D721Med (cell line): ENCODE data around the gene CAB39L.

Experiments
- DNase-seq: peaks from one replicate; pipeline ENCODE4 v3.0.0; 2011; ENCODE audit warnings: low spot score; ENCODE audit not compliant: insufficient read length
- FAIRE-seq: peaks from 2 replicates; lab custom pipeline; 2011; peaks lifted over from hg19 to GRCh38; lab: Jason Lieb, UNC
- TF ChIP-seq, protein P1 (sequence below): IDR thresholded peaks from 2 replicates; pipeline ENCODE4 v1.5.1; 2012; ENCODE audit warnings: mild to moderate bottlenecking, control low read depth; ENCODE audit not compliant: insufficient read depth; ENCODE audit errors: missing control alignments

Gene CAB39L

DNA sequence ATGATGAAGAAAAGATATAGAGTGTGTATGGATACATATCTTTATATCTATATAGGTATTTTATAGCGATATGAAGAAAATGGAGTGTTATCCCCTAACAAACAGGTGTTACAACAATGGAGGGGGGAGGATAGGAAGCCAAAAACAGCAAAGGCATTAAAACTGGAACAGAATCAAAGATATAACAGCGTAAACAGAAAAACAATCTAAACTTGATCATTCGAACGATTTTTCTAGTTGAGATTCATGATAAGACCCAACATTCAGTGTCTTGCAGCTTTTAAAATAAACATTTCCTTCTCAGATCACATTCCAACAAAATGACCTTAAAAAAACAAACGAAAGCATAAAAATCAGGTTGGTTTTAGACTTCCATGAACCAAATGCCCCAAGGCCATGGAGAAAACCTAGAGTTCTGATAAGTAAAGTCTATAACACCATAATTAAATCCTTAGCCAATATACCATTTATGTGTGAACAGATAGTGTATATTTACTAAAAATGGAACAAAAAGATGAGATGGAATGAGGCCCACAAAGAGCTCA lies 55.7 kb downstream of the CAB39L start:
- DNase-seq = no peak
- TF ChIP-seq, protein P1, sequence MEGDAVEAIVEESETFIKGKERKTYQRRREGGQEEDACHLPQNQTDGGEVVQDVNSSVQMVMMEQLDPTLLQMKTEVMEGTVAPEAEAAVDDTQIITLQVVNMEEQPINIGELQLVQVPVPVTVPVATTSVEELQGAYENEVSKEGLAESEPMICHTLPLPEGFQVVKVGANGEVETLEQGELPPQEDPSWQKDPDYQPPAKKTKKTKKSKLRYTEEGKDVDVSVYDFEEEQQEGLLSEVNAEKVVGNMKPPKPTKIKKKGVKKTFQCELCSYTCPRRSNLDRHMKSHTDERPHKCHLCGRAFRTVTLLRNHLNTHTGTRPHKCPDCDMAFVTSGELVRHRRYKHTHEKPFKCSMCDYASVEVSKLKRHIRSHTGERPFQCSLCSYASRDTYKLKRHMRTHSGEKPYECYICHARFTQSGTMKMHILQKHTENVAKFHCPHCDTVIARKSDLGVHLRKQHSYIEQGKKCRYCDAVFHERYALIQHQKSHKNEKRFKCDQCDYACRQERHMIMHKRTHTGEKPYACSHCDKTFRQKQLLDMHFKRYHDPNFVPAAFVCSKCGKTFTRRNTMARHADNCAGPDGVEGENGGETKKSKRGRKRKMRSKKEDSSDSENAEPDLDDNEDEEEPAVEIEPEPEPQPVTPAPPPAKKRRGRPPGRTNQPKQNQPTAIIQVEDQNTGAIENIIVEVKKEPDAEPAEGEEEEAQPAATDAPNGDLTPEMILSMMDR = no peak
- no peak for FAIRE-seq

DNA sequence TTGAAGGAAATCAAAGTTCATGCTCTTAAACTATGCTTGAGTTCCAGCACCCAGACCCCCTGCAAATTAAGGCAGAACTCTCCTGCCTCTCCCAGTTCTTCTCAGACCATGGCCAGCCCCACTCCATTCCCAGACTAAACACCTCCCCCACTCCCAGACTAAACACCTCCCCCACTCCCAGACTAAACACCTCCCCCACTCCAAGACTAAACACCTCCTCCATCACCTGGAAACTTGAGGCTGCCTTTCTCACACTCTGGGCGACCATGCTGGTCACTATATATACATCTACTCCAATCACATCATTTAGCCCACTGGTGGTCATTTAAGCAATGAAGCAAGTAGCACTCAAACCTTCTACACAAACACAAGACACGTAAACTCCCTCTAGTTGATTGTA lies 57.2 kb downstream of the CAB39L start:
- no peak for DNase-seq
- no peak for FAIRE-seq

DNA sequence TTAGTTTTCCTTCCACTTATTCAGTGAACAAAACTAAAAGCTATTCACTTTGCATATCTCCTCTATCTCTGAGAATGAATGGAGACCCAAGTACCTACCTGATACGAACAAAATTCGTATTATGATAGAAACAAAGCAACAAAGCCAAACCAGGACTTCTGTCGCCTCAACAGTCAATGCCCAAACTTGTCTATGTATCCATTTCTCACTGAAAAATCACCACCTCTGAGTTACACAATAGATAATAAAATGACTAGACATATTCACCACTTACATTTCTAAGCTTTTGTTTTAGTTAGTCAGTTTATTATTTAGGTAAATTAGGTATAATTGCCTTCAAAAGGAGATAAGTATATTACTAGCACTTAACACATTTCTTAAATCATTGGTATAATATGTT lies 67.7 kb downstream of the CAB39L start:
- TF ChIP-seq, protein P1 = no peak
- DNase-seq (no peak), FAIRE-seq (no peak)

More for the DNA sequence above, 57.2 kb downstream of the CAB39L start:
- TF ChIP-seq, protein P1 = no peak

DNA sequence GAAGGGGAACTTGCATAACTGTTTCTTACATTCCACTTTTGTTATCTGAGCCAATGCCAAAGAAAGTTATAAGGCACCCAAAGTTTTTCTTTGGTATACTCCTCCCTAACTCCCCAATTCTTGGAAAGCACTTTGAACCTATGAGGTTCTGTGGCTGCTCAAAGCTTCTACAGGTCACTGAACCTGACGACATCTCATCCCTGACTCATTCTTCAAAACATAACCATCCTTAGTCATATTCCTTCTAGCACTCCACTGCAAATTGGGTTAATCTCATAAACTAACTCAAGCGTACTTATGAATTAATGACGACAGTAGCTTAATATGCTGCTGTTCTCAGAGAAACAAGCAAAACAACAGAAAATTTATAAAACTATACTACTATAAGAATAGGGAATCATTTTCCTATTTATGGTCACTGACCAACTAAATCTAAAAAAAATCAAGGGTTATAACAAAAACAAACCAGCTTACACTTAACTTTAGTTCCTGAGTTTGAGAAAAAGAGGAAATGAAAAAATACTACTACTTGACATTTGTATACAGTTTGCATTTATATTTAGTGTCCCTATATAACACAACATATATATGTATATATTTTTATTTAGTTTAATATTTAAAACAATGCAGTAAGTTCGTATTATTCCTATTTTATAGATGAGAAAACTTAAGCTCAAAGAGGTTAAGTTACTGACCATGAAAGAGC lies 69.1 kb downstream of the CAB39L start:
- no peak for DNase-seq
- FAIRE-seq = no peak
- TF ChIP-seq, protein P1 = no peak

DNA sequence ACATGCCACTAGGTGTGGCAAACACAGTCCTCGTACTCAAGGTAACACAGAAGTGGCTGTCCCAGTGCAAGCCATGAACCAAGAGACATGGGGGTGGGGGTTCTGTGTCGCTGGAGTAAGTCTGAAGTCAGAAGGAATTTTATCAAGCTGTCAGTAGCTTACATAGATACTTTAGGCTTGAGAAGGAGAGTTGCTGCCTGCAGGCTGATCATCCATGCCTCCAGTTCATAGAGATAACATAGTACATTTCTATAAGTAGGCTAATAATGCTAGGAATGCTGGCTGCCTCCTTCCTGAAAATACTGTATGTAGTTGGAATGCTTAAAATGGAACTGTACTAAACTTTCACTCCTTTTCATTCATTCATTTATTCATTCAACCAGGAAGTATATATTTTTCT lies 70.1 kb downstream of the CAB39L start:
- TF ChIP-seq, protein P1 = no peak
- no peak for FAIRE-seq
- DNase-seq = no peak

DNA sequence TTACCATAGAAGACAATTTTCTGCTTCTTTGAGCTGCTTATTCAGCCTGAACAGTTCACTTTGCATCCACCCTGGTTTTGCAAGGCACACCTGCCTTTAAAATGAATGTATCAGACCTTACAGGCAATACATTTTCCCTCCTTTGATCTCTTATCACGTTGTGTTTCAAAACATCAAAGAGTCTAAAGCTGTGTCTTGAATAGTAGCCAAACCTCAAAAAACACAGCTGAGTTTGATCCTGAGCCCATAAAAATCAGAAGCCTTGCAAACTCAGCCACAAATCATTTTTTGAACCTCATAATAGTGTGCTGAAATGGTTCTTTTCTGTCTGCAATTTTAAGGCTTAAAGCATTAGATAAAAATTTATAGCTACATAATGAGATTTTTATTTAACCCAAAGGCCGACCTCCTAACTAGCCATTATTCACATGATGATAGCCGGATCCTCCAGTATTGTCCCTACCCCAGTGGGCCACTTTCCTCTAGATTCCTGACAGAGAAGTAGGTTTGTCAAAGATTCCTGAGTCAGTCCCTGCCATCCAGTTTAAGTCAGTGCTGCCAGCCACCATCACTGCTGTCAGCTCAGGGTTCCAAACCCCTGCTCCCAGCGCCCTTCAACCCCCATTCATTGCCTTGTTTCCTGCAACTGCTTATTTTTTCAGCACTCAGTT lies 71.8 kb downstream of the CAB39L start:
- FAIRE-seq (no peak), DNase-seq (no peak)
- TF ChIP-seq, protein P1 = no peak

DNA sequence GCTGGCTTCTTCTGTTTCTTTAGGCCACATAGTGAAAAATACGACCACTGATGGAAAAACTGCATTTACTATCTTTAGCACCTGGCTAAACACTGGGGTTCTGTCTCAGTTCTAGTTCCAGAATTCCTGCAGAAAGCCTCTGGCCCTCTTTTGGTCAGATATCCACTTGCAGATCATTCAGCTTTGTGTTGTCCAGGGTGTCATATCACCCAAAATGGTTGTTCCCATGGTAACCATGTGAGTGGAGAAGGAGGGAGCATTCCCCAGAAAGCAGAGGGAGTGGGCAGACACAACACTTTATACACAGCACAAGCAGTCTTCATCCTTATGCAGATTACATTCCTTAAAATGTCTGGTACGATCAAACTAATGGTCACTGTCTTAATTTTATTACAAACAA lies 73.5 kb downstream of the CAB39L start:
- DNase-seq (no peak), FAIRE-seq (no peak)
- TF ChIP-seq, protein P1 = no peak
